Duodenal mucosa (tissue), 2 donors: Measurements from ENCODE around the gene REG4.

Experiments
- H3K27ac ChIP-seq: one replicate; pipeline ENCODE4 v1.7.0; 2013; ENCODE audit warnings: low read depth, low read length
- H3K27me3 ChIP-seq, 2 donors: one replicate each; pipeline ENCODE4 v1.7.0; 2013; ENCODE audit warnings: low read length in 2 of 2, control low read depth in 1 of 2; ENCODE audit not compliant: insufficient read depth in 2 of 2, control insufficient read depth in 1 of 2
- H3K36me3 ChIP-seq, 2 donors: one replicate each; pipeline ENCODE4 v1.7.0; 2013; ENCODE audit warnings: low read length in 2 of 2, control low read depth in 1 of 2; ENCODE audit not compliant: insufficient read depth in 2 of 2, control insufficient read depth in 1 of 2
- H3K4me1 ChIP-seq, 2 donors: one replicate each; pipeline ENCODE4 v1.7.0; 2013; ENCODE audit warnings: low read length in 2 of 2, control low read depth in 1 of 2; ENCODE audit not compliant: insufficient read depth in 2 of 2, control insufficient read depth in 1 of 2
- H3K4me3 ChIP-seq, 2 donors: one replicate each; pipeline ENCODE4 v1.7.0; 2013; ENCODE audit warnings: low read length in 2 of 2, low read depth in 1 of 2
- H3K9ac ChIP-seq, 2 donors: one replicate each; pipeline ENCODE4 v1.7.0; 2013; ENCODE audit warnings: low read length in 2 of 2, low read depth in 1 of 2
- H3K9me3 ChIP-seq, 2 donors: one replicate each; pipeline ENCODE4 v1.7.0; 2013; ENCODE audit warnings: low read length in 2 of 2, control low read depth in 1 of 2; ENCODE audit not compliant: control insufficient read depth in 1 of 2

Gene REG4

GRCh38 chr1:119782631-119783325, 28.5 kb downstream of the REG4 start:
- Histone ChIP-seq H3K9ac (no peak overlapping the region), H3K27ac (no peak overlapping the region), H3K27me3 (no peaks in the 10 kb centered on the region), H3K36me3 (no peaks in the 10 kb centered on the region), H3K4me1 (peaks cover 20 to 57% of the 10 kb centered on the region in 2 donors), H3K4me3 (no peak overlapping the region), H3K9me3 (no peaks in the 10 kb centered on the region)

GRCh38 chr1:119781434-119782210, 29.6 kb downstream of the REG4 start:
- H3K27ac ChIP-seq = no peak overlapping the region
- H3K36me3 ChIP-seq = no peaks in the 10 kb centered on the region
- H3K27me3 ChIP-seq = no peaks in the 10 kb centered on the region
- no peak overlapping the region for H3K4me3 ChIP-seq
- H3K4me1 ChIP-seq = peaks cover 20 to 51% of the 10 kb centered on the region in 2 donors
- H3K9me3 ChIP-seq = no peaks in the 10 kb centered on the region
- no peak overlapping the region for H3K9ac ChIP-seq

GRCh38 chr1:119779869-119780356, 31.3 kb downstream of the REG4 start:
- Histone ChIP-seq H3K9ac (peak overlapping the region; percentile 9 to 45), H3K36me3 (no peaks in the 10 kb centered on the region), H3K4me1 (peaks cover 26 to 53% of the 10 kb centered on the region in 2 donors), H3K27ac (no peak overlapping the region), H3K9me3 (no peaks in the 10 kb centered on the region), H3K27me3 (no peaks in the 10 kb centered on the region), H3K4me3 (peak overlapping the region; percentile 48 to 61)

GRCh38 chr1:119778886-119779560, 32.2 kb downstream of the REG4 start:
- Histone ChIP-seq H3K27ac (no peak overlapping the region), H3K4me3 (no peak overlapping the region)

GRCh38 chr1:119778359-119778758, 32.9 kb downstream of the REG4 start:
- H3K36me3 ChIP-seq = no peaks in the 10 kb centered on the region
- H3K4me3 ChIP-seq = no peak overlapping the region
- H3K27ac ChIP-seq = no peak overlapping the region
- H3K4me1 ChIP-seq = peaks cover 27 to 54% of the 10 kb centered on the region in 2 donors
- no peaks in the 10 kb centered on the region for H3K27me3 ChIP-seq
- no peaks in the 10 kb centered on the region for H3K9me3 ChIP-seq
- no peak overlapping the region for H3K9ac ChIP-seq

More at GRCh38 chr1:119778886-119779560, 32.2 kb downstream of the REG4 start:
- Histone ChIP-seq H3K36me3 (no peaks in the 10 kb centered on the region), H3K27me3 (no peaks in the 10 kb centered on the region), H3K9ac (no peak overlapping the region), H3K9me3 (no peaks in the 10 kb centered on the region), H3K4me1 (peaks cover 24 to 53% of the 10 kb centered on the region in 2 donors)

- Histone ChIP-seq H3K4me1 (peaks cover 39 to 49% of the 10 kb centered on the region in 2 donors), H3K4me3 (no peak overlapping the region), H3K36me3 (no peaks in the 10 kb centered on the region), H3K27ac (peak overlapping the region; percentile 64), H3K9ac (peak overlapping the region in 1 of 2 donors; percentile 23), H3K9me3 (no peaks in the 10 kb centered on the region), H3K27me3 (no peaks in the 10 kb centered on the region)
Measured at GRCh38 chr1:119774746-119775490, 36.3 kb downstream of the REG4 start.

GRCh38 chr1:119773711-119774241, 37.5 kb downstream of the REG4 start:
- peak overlapping the region; percentile 34 for H3K27ac ChIP-seq
- H3K9ac ChIP-seq = peak overlapping the region in 1 of 2 donors; percentile 54
- H3K4me1 ChIP-seq = peaks cover 44 to 53% of the 10 kb centered on the region in 2 donors

GRCh38 chr1:119772298-119772697, 39.0 kb downstream of the REG4 start:
- Histone ChIP-seq H3K4me3 (no peak overlapping the region), H3K27me3 (no peaks in the 10 kb centered on the region), H3K27ac (no peak overlapping the region), H3K36me3 (no peaks in the 10 kb centered on the region), H3K9me3 (no peaks in the 10 kb centered on the region), H3K4me1 (peaks cover 44 to 53% of the 10 kb centered on the region in 2 donors), H3K9ac (no peak overlapping the region)

More at GRCh38 chr1:119773711-119774241, 37.5 kb downstream of the REG4 start:
- H3K27me3 ChIP-seq = no peaks in the 10 kb centered on the region
- no peaks in the 10 kb centered on the region for H3K36me3 ChIP-seq
- peak overlapping the region in 1 of 2 donors; percentile 4 for H3K4me3 ChIP-seq
- no peaks in the 10 kb centered on the region for H3K9me3 ChIP-seq

- no peaks in the 10 kb centered on the region for H3K36me3 ChIP-seq
- H3K27me3 ChIP-seq = no peaks in the 10 kb centered on the region
- H3K27ac ChIP-seq = no peak overlapping the region
- peaks cover 44 to 53% of the 10 kb centered on the region in 2 donors for H3K4me1 ChIP-seq
- H3K9me3 ChIP-seq = no peaks in the 10 kb centered on the region
- H3K9ac ChIP-seq = no peak overlapping the region
- H3K4me3 ChIP-seq = no peak overlapping the region
Measured at GRCh38 chr1:119771770-119772169, 39.5 kb downstream of the REG4 start.
